HG03575 (cell line): ENCODE results near the gene IL36G.
"Not testable (repeated sequence)": the region's sequence is repeated elsewhere in the genome, so short reads cannot be mapped to it uniquely, and the experiment has no call there.

ENCODE experiments used
- ATAC-seq: cut with Tn5 transposase; IDR thresholded peaks from one replicate; pipeline ENCODE4 v1.9.1; 2021; ENCODE audit not compliant: unreplicated experiment, insufficient number of reproducible peaks, low FRiP score; ENCODE audit errors: extremely low read depth

The IL36G gene

DNA sequence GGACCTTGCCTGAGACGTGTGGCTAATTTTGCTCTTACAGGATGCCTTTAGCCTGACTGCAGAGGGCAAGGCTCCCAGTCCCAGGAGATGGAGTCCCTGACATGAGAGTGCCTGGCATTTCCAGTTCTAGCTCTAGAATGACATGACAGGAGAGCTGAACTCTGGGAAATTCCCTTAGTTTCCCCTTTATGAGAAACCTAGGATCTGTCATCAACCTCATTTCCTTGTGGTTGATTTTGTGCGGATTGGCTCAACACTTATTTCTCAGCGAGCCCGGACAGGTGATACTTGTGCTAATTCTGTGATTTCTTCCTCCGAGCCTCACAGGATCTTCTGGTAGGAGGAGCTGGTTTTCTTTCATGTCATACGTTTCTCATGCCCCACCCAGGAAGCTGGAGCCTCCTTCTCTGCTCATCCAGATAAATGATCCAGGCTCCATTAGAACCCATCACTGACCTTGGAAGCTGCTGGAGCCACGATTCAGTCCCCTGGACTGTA is at the start of gene IL36G:
Gene IL36G (plus strand): TSS at position 448 of the 498 bp plus-strand sequence. CDS start 633 bp downstream, outside the sequence.
- ATAC-seq: no peak

DNA sequence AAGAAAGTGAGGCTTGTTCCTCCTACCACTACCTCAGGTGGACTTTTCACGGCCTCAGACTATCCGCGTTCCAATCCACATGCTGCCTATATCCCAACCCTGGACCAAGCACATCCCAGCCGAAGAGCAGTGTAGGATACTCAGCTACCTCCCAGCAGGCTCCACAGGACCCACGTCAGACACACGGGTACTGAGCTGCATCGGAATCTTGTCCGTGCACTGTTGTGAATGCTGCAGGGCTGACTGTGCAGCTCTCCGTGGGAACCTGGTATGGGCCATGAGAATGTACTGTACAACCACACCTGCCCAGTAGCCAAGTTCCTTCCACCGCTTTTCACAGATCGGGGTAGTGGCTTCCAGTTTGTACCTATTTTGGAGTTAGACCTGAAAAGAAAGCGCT is 44.5 kb upstream of the IL36G start:
- ATAC-seq: no peak

GRCh38 chr2:112934117-112934516 is 43.7 kb upstream of the IL36G start:
- ATAC-seq: not testable (repeated sequence)

- ATAC-seq: no peak
Measured at GRCh38 chr2:112936927-112937232, 40.9 kb upstream of the IL36G start.

DNA sequence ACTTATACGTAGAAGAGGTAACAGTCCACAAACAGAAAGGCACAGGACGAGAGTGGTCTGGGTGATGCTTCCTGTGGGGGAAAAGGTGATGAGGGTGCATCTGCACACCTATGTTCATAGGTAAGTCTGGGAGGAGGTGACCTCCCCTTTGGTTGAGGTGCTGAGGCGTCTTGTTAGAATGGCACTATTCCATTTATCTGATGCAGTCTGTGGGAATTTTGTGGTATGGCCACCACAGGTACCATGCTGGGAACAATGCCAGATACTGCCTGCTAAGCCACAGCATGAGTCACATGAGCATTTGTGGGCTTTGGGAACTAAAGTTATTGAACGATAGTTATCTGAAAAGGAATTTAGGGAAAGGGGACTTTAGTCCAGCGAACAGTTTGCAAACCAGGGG is 38.9 kb upstream of the IL36G start:
- ATAC-seq: no peak

GRCh38 chr2:112939425-112939824 is 38.4 kb upstream of the IL36G start:
- ATAC-seq: no peak

GRCh38 chr2:112940859-112941625 is 36.8 kb upstream of the IL36G start:
- ATAC-seq: no peak

DNA sequence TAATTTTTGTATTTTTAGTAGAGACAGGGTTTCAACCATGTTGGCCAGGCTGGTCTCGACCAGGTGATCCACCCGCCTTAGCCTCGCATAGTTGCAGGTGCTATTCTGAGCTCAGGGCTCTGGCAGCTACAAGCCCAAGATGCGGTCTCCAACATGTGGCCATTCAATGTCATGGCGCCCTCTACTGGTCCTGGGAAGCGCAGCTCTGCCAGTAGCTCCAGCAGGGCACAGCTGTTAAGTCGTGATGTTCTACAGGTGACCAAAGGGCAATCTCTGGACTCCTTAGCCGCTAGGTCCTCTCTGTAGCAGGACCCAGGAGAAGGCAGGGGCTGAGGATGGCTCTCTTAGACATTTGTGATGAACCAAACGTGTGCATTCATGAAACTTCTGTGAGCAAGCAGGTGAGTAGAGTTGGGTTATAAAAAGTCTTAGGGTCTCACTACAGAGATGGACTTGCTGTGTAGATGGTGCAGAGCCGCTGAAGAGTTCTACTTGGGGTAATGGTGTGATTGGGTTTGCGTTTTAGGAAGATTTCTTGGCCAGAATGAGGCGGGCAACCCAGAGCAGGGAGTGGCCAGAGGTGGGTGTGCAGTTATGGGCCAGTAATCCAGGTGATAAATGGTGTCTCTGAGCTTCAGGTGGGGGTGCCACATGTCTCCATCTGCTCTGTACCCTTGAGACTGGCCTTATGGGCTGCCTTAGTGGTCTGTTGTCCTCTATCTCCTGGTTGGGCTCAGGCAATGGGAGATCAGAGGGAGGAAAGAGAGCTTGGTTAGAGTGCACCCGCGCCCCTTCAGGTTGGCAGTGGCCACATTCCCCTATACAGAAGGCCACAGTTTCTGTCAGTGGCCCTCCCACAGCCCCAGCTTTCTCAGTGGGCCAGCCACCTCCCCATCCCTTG is 35.8 kb upstream of the IL36G start:
- ATAC-seq: no peak

GRCh38 chr2:112942654-112943002 is 35.2 kb upstream of the IL36G start:
- no peak for ATAC-seq

GRCh38 chr2:112944971-112945370 is 32.8 kb upstream of the IL36G start:
- ATAC-seq: no peak

DNA sequence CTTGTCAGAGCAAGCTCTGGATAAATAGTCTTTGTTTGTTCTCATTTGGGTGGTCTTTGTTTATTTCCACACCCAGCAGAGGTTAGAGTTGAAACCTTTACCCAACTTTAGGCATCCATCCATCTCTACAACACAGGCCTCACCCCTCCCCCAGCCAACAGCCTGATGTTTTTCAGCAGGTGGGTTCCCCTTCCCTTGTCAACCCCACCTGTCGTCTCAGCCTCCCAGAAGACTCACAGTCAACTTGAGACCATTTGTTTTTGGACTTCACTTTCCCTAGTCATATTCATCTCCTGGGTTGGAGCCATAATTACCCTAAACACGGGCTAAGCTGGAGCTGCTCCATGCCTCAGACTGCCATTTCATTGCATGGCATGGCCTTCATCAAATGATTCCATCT is 31.7 kb upstream of the IL36G start:
- ATAC-seq: no peak

DNA sequence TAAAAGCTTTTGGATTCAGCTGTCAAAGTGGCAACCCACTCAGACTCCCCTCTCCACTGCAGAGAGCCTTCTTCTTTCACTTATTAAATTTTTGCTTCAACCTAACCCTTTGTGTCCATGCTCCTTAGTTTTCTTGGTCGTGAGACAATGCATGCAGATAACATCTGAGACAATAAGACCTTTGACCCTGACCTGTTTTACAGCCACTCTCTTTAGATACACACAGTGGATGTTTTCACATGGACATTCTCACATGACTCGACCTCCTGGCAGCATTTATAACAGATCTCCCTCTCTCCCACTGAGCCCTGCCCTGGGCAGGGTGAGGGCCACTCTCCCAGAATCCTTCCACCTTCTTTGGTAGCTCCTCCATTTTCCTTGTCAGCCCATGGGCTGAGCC is 30.4 kb upstream of the IL36G start:
- ATAC-seq: no peak

DNA sequence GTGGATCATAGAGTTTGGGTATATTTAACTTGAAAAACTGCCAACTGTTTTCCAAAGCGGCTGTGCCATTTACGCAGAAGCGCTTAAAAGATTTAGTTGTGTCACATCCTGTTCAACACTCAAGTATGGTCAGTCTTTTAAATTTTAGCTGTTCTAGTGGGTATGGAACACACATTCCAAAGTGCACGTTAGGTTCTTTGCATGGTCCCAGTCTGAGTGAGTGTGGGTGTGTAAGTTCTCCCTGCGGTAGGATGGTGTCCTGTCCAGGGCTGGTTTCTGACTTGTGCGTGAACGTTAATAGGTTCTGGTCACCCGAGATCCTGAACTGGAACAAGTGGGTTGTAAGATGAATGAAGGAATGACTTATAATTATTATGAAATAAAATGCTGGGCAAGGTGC is 28.4 kb upstream of the IL36G start:
- ATAC-seq: no peak

DNA sequence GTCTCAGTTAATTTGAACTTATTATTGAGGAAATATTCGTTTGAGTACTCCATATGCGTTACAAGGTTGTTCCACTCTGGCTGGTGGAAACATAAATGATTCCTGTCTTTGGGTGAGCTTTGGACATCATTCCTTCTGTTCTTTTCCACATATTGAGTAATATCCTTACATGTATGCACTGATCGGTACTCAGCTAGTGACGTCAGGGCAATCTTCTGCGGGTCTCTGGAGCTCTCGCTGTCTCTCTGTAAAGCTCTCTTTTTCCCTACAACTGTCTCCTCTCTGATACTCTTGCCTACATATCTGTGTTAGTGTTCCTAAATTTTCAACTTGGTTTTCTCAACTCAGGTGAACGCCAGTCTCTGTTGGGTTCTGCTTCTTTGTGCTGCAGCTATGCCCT is 23.4 kb upstream of the IL36G start:
- no peak for ATAC-seq

DNA sequence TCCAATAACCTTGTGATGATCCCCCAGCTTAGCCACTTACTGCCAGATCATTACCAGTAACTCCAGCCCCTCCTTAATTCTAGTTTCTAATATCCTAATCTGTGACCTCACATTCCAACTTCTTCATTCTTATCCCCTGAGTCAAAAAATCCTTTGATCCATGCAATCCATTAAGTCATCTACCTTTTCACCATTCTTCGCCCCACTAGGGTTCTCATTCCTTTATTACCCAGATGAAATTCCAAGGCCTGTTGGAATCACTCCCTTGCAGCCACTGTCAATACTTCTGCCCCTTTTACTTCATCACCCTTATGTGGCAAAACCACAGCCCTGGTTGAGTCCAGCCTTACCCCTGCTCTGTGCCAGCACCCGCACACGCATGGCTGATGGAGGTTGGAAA is 20.3 kb upstream of the IL36G start:
- no peak for ATAC-seq

DNA sequence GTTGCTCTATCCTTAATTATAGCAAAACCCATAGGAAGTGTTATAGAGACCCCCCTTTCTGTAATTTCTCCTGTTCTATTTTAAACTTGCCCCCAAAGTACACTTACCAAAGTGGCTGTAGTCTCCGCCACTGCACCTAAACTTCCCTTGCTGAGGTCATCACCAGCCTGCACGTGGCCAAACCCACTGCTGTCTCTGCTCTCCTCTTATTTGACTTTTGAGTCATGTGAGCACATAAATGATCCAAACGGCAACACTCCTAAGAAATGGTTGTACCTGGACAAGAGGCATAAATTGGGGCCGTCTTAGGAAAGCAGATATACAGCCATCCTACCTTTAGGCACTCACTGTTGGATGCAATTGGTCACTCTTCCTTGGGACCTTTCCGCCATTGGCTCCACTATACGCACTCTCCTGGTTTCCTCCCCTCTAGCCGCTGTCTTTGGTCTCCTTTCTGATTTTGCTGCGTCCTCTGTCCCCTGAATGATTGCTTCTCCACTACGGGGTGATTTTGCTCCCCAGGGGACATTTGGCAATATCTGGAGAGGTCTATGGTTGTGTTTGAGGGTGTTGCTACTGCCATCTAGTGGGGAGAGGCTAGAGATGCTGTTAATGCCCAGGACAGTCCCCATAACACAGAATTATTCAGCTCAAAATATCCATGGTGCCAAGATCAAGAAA is 19.2 kb upstream of the IL36G start:
- ATAC-seq: no peak

DNA sequence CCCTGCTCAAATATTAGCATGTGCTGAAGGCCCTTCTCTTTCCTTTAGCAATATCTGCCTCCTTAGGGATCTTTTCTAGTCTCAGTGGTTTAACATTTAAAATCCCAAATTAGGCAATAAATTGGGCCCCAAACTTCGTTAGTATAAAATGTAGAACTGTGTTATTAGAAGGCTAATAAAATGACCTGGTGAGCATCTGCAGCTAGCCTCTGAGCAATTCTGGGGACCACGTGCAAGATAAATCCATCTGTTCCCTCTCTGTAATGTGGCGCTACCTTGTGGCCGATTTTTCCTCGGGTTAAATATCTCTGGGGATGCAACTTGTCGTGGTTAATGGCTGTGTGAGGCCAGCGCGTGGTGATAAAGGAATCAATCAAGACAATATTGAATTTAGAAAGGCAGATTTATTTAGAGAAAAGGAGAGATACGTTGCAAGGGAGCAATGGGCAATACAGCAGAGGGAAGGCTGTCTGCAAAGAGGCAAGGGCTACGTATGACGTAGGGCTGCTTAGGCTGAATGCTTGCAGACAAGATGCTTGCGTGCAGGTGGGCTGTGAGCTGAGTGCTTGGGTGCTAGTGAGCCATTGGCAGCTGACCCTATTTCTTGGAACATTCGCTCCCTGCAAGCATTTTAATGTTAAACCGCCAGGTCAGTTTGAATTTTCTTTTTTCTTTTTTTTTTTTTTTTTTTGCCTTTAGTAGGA is 18.5 kb upstream of the IL36G start:
- ATAC-seq: no peak

- ATAC-seq: no peak
Measured at GRCh38 chr2:112960230-112960825, 17.5 kb upstream of the IL36G start.
